Tibial artery (tissue), 4 donors: Measurements from ENCODE around the gene KCNMB4.

ENCODE experiments used
- DNase-seq, 2 donors: peaks; one replicate each; pipeline ENCODE4 v3.0.0-alpha.2; 2019
- H3K27ac ChIP-seq, 2 donors: fragments of 200-600 bp; sonication (generic) in 1 of 2; 1 replicate in 1 of 2; 2 replicates in 1 of 2; pipeline ENCODE4 v1.5.1; 2018 to 2019; ENCODE audit warnings: mild to moderate bottlenecking in 1 of 2
- H3K27me3 ChIP-seq, 2 donors: fragments of 200-600 bp; sonication (generic) in 1 of 2; one replicate each; pipeline versions ENCODE4 v1.5.1 to v1.6.0; 2016 to 2019
- H3K36me3 ChIP-seq, 3 donors: fragments of 200-600 bp; sonication (generic) in 2 of 3; one replicate each; pipeline ENCODE4 v1.5.1; 2016 to 2019; ENCODE audit warnings: mild to moderate bottlenecking in 2 of 3
- H3K4me1 ChIP-seq, 4 donors: fragments of 200-600 bp; sonication (generic) in 2 of 4; 1 replicate in 3 of 4; 2 replicates in 1 of 4; pipeline ENCODE4 v1.5.1; 2016 to 2019
- H3K4me3 ChIP-seq, 2 donors: fragments of 200-600 bp; sonication (generic) in 1 of 2; 1 replicate in 1 of 2; 2 replicates in 1 of 2; pipeline ENCODE4 v1.5.1; 2018 to 2019; ENCODE audit warnings: mild to moderate bottlenecking in 2 of 2
- H3K9me3 ChIP-seq, 3 donors: fragments of 200-600 bp; sonication (generic) in 1 of 3; one replicate each; pipeline ENCODE4 v1.5.1; 2016 to 2019
- CTCF ChIP-seq, 2 experiments: fragments of 200-600 bp in 1 of 2; fragments of 450-650 bp in 1 of 2; IDR thresholded peaks; one replicate each; pipeline ENCODE4 v1.5.1; 2017 to 2019; ENCODE audit warnings: antibody characterized with exemption in 2 of 2, mild to moderate bottlenecking in 1 of 2, moderate library complexity in 1 of 2
- intact Hi-C: fragments of 100-400 bp; cut with DNase I; formaldehyde crosslinking; loops from one replicate; pipeline ENCODE4 v1.15.0; 2023; ENCODE audit warnings: low total_unique reads

Gene KCNMB4, protein sequence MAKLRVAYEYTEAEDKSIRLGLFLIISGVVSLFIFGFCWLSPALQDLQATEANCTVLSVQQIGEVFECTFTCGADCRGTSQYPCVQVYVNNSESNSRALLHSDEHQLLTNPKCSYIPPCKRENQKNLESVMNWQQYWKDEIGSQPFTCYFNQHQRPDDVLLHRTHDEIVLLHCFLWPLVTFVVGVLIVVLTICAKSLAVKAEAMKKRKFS

DNA sequence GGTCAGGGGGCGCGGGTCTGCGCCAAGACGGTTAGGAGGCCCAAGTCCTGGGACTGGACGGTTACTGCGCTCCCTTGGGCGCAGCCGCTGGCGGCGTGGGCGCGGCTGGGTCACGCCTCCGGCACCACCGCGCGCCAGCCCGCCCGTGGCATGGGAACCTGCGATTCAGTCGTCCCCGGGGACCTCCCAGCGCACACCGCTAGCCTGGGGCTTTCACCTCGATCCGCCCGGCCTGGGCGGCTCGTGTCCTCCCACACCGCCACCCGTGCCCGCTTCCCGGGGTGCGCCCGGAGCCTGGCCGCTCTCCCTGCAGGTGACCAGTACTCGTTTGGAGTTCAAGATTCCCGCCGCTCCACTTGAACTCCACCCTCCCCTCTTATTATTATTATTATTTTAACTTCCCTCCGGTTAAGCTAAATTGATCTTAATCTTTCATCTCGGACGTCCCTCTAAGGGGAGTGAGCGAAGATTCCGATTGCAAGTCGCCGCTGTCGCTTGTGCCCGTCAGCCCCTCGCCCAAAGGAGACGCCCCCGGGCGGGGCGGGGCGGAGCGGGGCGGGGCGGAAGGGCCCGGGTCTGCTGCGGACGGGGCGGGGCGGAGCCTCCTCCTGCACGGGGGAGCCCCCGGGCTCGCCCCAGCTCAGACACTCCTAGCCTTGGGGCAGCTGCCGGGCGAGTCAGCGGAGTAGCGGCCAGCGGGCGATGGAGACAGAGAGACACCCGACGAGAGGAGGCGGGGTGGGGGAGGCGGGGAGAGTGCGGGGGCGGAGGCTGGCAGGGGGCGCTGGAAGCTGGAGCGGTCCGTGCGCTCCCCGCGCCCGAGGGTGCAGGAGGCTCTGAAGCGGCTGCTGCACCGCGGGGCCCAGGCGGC is at the start of gene KCNMB4:
Gene KCNMB4 (plus strand): TSS at position 643 of the 871 bp plus-strand sequence. CDS start 445 bp downstream, outside the sequence.
- no peak for TF ChIP-seq CTCF (IDR thresholded peaks at IDR 0.05)
- no peaks in the 10 kb centered on the region for H3K36me3 ChIP-seq
- H3K9me3 ChIP-seq = no peaks in the 10 kb centered on the region
- intact Hi-C loops = loop anchor here (10.0 kb wide), 1 partner anchor 461 kb away; no protein-coding TSS in a partner anchor
- peak within 1 kb of the TSS; percentile 68 to 77 for H3K27ac ChIP-seq
- DNase-seq = peak; percentile 54 to 77
- H3K4me1 ChIP-seq = peaks cover 0 to 24% (median 6%) of the 10 kb centered on the region in 4 donors
- no peaks in the 10 kb centered on the region for H3K27me3 ChIP-seq
- H3K4me3 ChIP-seq = peak within 1 kb of the TSS; percentile 83 to 92

- no peak for DNase-seq
- no peaks in the 10 kb centered on the region for H3K9me3 ChIP-seq
- no peak overlapping the region for H3K27ac ChIP-seq
- no peaks in the 10 kb centered on the region for H3K27me3 ChIP-seq
- intact Hi-C loops = no loop called here
- peaks cover 0 to 18% (median 0%) of the 10 kb centered on the region in 4 donors for H3K4me1 ChIP-seq
- TF ChIP-seq CTCF (IDR thresholded peaks at IDR 0.05) = no peak
- H3K4me3 ChIP-seq = no peak overlapping the region
- H3K36me3 ChIP-seq = no peaks in the 10 kb centered on the region
These were observed 48.3 kb upstream of the KCNMB4 start for GRCh38 chr12:70317781-70318180.

- Histone ChIP-seq H3K27me3 (no peaks in the 10 kb centered on the region), H3K4me1 (peaks cover 0 to 18% (median 0%) of the 10 kb centered on the region in 4 donors), H3K27ac (no peak overlapping the region), H3K9me3 (no peaks in the 10 kb centered on the region), H3K4me3 (no peak overlapping the region), H3K36me3 (peaks cover 0 to 3% (median 0%) of the 10 kb centered on the region in 3 donors)
- intact Hi-C loops = no loop called here
- TF ChIP-seq CTCF (IDR thresholded peaks at IDR 0.05) = no peak
- DNase-seq = no peak
These were observed 46.5 kb upstream of the KCNMB4 start for GRCh38 chr12:70319605-70320004.

- H3K36me3 ChIP-seq = peaks cover 0 to 6% (median 0%) of the 10 kb centered on the region in 3 donors
- H3K27ac ChIP-seq = no peak overlapping the region
- H3K27me3 ChIP-seq = no peaks in the 10 kb centered on the region
- H3K4me1 ChIP-seq = peaks cover 0 to 18% (median 0%) of the 10 kb centered on the region in 4 donors
- H3K4me3 ChIP-seq = no peak overlapping the region
- intact Hi-C loops = no loop called here
- H3K9me3 ChIP-seq = no peaks in the 10 kb centered on the region
- no peak for TF ChIP-seq CTCF (IDR thresholded peaks at IDR 0.05)
- no peak for DNase-seq
These were observed 44.9 kb upstream of the KCNMB4 start for GRCh38 chr12:70321191-70321590.

- Histone ChIP-seq H3K4me3 (no peak overlapping the region), H3K36me3 (peaks cover 0 to 6% (median 0%) of the 10 kb centered on the region in 3 donors), H3K27me3 (no peaks in the 10 kb centered on the region), H3K4me1 (no peaks in the 10 kb centered on the region), H3K27ac (no peak overlapping the region), H3K9me3 (no peaks in the 10 kb centered on the region)
- TF ChIP-seq CTCF (IDR thresholded peaks at IDR 0.05) = no peak
- intact Hi-C loops = no loop called here
- DNase-seq = no peak
These were observed 38.5 kb upstream of the KCNMB4 start for GRCh38 chr12:70327541-70327940.
